GM12892 (cell line): Measurements from ENCODE around the gene GAK.

Source experiments
- DNase-seq: peaks from one replicate; pipeline ENCODE4 v3.0.0; 2011; ENCODE audit not compliant: insufficient read length
- FAIRE-seq: peaks from 2 replicates; lab custom pipeline; 2011; peaks lifted over from hg19 to GRCh38; lab: Jason Lieb, UNC
- POLR2A ChIP-seq: IDR thresholded peaks from 2 replicates; pipeline ENCODE4 v1.6.1; 2011; ENCODE audit warnings: low read depth, low read length, control low read depth
- POLR2AphosphoS5 ChIP-seq: IDR thresholded peaks from 2 replicates; pipeline ENCODE4 v1.6.1; 2011; ENCODE audit warnings: low read depth, low read length, control low read depth
- TAF1 ChIP-seq: IDR thresholded peaks from 2 replicates; pipeline ENCODE4 v1.6.1; 2011; ENCODE audit warnings: low read depth, mild to moderate bottlenecking, control low read depth, low read length, borderline replicate concordance

GAK gene

DNA sequence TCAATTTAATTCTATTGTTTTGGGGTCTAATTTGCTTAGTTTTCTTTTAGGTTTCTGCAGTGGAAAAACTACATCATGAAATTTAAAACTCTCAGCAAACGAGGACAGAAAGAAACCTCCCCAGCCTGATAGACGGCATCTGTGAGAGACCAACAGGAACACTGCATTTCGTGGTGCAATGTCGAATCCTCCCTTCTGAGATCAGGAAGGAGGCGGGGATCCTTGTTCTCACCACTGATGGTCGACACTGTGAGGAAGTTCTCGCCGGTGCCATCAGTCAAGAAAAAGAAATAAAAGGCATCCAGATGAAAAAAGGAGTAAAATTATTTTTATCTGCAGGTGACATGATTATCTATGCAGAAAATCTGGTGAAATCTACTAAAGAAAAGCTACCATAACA is 16.5 kb downstream of the GAK start:
- DNase-seq (no peak), FAIRE-seq (peak; percentile 17)
- no peak for TF ChIP-seq TAF1
- no peak for TF ChIP-seq POLR2A

- no peak for DNase-seq
- no peak for FAIRE-seq
- TF ChIP-seq POLR2A, result no peak
- no peak for TF ChIP-seq TAF1
- no peak for TF ChIP-seq POLR2AphosphoS5
Observed at GRCh38 chr4:915041-915474, 17.1 kb downstream of the GAK start.

DNA sequence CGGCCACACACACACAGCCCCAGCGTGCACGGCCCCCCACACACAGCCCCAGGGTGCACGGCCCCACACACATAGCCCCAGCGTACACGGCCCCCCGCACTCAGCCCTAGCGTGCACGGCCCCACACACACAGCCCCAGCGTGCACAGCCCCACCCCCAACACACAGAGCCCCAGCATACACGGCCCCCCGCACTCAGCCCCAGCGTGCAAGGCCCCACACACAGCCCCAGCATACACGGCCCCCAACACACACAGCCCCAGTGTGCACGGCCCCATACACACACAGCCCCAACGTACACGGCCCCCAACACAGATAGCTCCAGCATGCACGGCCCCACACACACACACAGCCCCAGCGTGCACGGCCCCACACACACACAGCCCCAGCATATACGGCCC is 17.6 kb downstream of the GAK start:
- TF ChIP-seq POLR2A, result no peak
- no peak for TF ChIP-seq POLR2AphosphoS5
- TF ChIP-seq TAF1, result no peak
- no peak for FAIRE-seq

DNA sequence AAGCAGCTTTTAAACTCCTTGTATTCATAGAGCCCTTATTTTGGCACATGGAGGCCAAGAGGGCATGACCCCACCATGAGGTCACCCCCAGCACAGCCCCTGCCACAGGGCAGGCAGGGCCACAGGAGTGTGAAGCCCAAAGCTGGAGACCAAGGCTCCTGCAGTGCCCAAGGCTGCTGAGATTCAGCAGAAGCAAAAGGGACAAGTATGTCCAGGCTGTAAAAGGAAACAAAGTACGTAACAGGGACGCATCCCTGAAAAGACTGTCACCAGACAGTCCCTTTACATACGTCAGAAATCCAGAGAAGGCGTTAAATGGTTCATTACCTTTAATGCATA is 18.9 kb downstream of the GAK start:
- no peak for DNase-seq
- TF ChIP-seq POLR2A (no peak), TAF1 (no peak)
- no peak for FAIRE-seq

More for the DNA sequence above, 17.6 kb downstream of the GAK start:
- no peak for DNase-seq

- FAIRE-seq (no peak), DNase-seq (no peak)
- TF ChIP-seq POLR2A, result no peak
- no peak for TF ChIP-seq TAF1
- no peak for TF ChIP-seq POLR2AphosphoS5
Observed at GRCh38 chr4:912548-913279, 19.4 kb downstream of the GAK start.

DNA sequence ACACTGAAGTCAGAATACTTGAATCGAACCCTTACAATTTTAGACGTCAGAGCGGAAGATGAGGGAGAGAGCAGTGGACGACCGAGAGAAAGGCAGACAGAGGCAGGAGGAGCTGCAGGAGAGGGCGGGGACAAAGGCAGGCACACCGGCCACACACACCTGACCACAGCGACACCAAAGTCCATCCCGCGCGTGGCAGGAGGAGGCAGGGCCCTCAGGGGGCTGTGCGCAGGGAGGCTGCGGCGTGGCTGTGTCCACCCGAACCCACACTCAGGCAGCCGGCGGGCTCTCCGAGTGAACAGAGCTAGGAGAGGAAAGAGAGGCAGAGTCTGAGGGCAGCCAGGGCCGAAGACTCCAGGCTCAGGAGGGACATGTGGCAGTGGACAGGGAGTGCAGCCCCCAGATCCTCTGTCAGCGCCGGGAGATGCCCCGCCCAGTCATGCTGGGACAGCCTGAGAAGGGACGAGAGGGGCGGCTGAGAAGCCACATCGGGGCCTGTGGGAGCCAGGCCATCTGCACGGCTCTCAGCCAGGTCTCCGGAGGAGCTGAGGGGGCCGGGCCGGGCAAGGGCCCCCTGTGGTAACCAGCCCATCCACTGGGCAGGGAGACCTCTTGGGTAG is 20.1 kb downstream of the GAK start:
- DNase-seq (no peak), FAIRE-seq (no peak)
- TF ChIP-seq POLR2A, result no peak
- no peak for TF ChIP-seq POLR2AphosphoS5
- TF ChIP-seq TAF1, result no peak

DNA sequence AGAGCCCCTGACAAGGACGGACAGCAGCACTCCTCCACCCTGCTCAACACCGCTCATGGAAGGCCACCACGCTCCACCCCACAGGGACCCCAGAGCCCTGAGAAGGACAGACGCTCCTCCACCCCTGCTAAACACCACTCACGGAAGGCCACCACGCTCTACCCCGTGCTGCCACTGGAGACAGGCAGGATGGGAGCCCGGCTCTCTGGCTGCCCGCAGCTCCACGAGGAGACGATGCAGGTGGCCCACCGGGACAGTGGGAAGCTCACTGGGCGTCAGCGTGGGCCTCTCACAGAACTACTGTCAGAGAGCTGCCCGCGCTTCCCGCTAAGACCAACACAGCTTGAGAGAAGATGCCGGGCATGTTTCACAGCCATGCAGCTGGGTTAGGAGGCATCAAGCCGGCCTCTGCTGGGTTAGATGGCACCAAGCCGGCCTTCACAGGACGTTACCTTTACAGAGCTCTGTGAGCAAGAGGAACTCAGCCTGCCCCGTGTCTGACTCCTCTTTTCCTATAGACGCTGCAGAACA is 20.8 kb downstream of the GAK start:
- no peak for DNase-seq
- FAIRE-seq, result no peak
- TF ChIP-seq POLR2AphosphoS5 (no peak), POLR2A (no peak), TAF1 (no peak)

DNA sequence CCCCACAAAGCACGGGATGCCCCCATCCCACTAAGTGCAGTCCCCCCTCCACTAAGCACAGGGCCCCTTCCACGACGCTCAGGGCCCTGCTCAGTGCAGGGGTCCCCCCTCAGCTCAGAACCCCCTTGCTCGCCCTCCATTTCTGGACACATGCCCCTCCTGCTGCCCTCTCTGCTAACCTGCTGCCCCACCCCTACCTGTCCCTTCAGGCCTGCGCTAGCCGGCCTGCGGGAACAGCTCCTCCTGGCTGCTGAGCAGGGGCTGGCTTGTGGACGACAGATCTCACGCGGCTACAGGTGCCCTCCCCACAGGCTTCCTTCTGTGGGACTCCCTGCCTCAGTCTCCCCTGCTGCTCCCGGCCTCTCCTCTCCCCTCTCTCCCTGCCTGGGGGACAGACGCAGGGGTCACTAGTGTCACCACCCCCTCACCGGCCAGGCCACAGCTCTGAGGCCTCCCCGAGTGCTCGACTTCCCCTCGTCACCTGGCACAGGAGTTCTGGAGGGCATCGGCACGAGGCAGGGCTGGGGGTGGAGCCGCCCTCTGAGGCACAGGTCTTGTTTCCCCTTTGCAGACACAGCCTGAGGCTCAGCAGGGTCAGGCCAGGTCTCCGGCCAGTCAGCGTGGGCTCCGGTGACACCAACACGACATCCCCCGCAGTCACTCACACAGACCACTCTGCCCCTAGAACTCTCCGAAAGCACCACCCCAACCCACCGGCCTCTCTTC is 21.6 kb downstream of the GAK start:
- FAIRE-seq, result no peak
- no peak for DNase-seq
- no peak for TF ChIP-seq POLR2AphosphoS5
- no peak for TF ChIP-seq TAF1
- no peak for TF ChIP-seq POLR2A

GRCh38 chr4:909821-910220 is 22.3 kb downstream of the GAK start:
- TF ChIP-seq POLR2A (no peak), POLR2AphosphoS5 (no peak), TAF1 (no peak)
- no peak for DNase-seq
- FAIRE-seq, result no peak

GRCh38 chr4:909131-909571 is 23.0 kb downstream of the GAK start:
- TF ChIP-seq POLR2A (no peak), TAF1 (no peak), POLR2AphosphoS5 (no peak)
- DNase-seq, result no peak
- no peak for FAIRE-seq

GRCh38 chr4:907691-908425 is 24.3 kb downstream of the GAK start:
- DNase-seq, result no peak
- TF ChIP-seq POLR2AphosphoS5, result no peak
- TF ChIP-seq POLR2A, result no peak
- no peak for TF ChIP-seq TAF1
- no peak for FAIRE-seq
